Mononuclear cell (primary cell): ENCODE results near the gene SPRR4. TPM values are rescaled to one million over a fixed set of nuclear protein-coding genes. Genes with fewer than 3 reads are reported as not detected.

Source experiments
- total RNA-seq: library from RNA; depleted of rRNA; stranded (reverse); fragments of >200 nt; gene quantifications from one replicate; pipeline ENCODE4 v1.2.3, GENCODE V29; 2012

Gene SPRR4
- total RNA-seq, 1 donor = not detected

Other genes starting within 250 kb of the SPRR4 start
- gene KPRP, start 212.6 kb upstream of the SPRR4 start, total RNA-seq = not detected
- gene LCE1F, start 195.5 kb upstream of the SPRR4 start, total RNA-seq = not detected
- gene LCE1E, start 184.4 kb upstream of the SPRR4 start, total RNA-seq = not detected
- gene LCE1D, start 173.9 kb upstream of the SPRR4 start, total RNA-seq = not detected
- gene LCE1C, start 164.0 kb upstream of the SPRR4 start, total RNA-seq = not detected
- gene LCE1B, start 158.7 kb upstream of the SPRR4 start, total RNA-seq = not detected
- gene LCE1A, start 143.2 kb upstream of the SPRR4 start, total RNA-seq = not detected
- gene LCE6A, start 127.8 kb upstream of the SPRR4 start, total RNA-seq = not detected
- gene LCE7A, start 110.7 kb upstream of the SPRR4 start, total RNA-seq = not detected
- not detected for gene SMCP, start 92.3 kb upstream of the SPRR4 start, total RNA-seq
- gene IVL, start 62.1 kb upstream of the SPRR4 start, total RNA-seq = not detected
- gene SPRR5, start 23.4 kb upstream of the SPRR4 start, total RNA-seq = not detected
- gene SPRR1A, start 13.4 kb downstream of the SPRR4 start, total RNA-seq = not detected
- gene SPRR3, start 31.1 kb downstream of the SPRR4 start, total RNA-seq = not detected
- gene SPRR1B, start 60.6 kb downstream of the SPRR4 start, total RNA-seq = not detected
- gene SPRR2D, start 70.5 kb downstream of the SPRR4 start, total RNA-seq = not detected
- gene SPRR2A, start 86.9 kb downstream of the SPRR4 start, total RNA-seq = not detected
- gene SPRR2B, start 101.0 kb downstream of the SPRR4 start, total RNA-seq = not detected
- not detected for gene SPRR2E, start 123.9 kb downstream of the SPRR4 start, total RNA-seq
- gene SPRR2F, start 142.9 kb downstream of the SPRR4 start, total RNA-seq = not detected
- not detected for gene SPRR2G, start 180.2 kb downstream of the SPRR4 start, total RNA-seq
- not detected for gene LELP1, start 232.8 kb downstream of the SPRR4 start, total RNA-seq
- gene PRR9, start 246.9 kb downstream of the SPRR4 start, total RNA-seq = not detected